Measurements from ENCODE around the gene SYNM. TPM values are rescaled to one million over a fixed set of nuclear protein-coding genes. Genes with fewer than 3 reads are reported as not detected.

Gene SYNM
- polyA plus RNA-seq, 1 donor from 2014 or later = 5.7 TPM

DNA sequence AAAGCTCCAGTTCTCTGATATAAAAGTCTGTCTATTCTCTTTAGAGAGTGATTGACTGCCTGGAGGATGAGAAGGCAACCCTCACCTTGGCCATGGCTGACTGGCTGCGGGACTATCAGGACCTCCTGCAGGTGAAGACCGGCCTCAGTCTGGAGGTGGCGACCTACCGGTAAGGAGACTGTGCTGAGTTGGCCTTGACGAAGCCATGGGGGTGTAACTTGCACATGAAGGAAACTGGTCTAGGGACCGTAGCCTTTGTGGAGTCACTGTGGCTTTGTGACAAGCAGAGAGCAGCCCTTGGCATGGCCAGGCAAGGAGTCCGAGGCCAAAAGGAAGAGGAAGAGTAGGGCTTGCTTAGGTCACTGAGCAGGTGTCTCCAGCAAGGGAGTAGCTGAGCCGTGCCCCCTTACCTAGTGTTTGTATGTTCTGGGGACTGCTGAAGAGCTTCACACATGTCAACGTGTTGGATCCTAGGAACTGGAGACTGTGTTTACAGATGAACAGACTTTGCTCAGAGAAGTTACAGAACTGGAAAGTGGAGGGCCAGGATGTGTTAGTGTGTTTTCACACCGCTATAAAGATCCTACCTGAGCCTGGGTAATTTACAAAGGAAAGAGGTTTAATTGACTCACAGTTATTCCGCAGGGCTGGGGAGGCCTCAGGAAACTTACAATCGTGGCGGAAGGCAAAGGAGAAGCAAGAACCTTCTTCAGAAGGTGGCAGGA is 8.8 kb downstream of the SYNM start:
- H3K27me3 ChIP-seq (ENCODE audit: insufficient read depth, low read depth, low read length) = no peaks in the 10 kb centered on the region
- no peak overlapping the region for H3K4me3 ChIP-seq (ENCODE audit: low read length)
- H3K4me2 ChIP-seq (ENCODE audit: low read length) = no peak overlapping the region
- no peak overlapping the region for H2AFZ ChIP-seq (ENCODE audit: low read depth, low read length)
- no peaks in the 10 kb centered on the region for H4K20me1 ChIP-seq (ENCODE audit: insufficient read depth)
- no peaks in the 10 kb centered on the region for H3K36me3 ChIP-seq (ENCODE audit: insufficient read depth, low read length)
- no peaks in the 10 kb centered on the region for H3K9me2 ChIP-seq (ENCODE audit: insufficient read depth, low read length)
- H3F3A ChIP-seq (ENCODE audit: insufficient read depth, low read length, poor library complexity, severe bottlenecking) = no peaks in the 10 kb centered on the region
- H3K9ac ChIP-seq (ENCODE audit: low read length) = no peak overlapping the region
- TF ChIP-seq, protein P1, sequence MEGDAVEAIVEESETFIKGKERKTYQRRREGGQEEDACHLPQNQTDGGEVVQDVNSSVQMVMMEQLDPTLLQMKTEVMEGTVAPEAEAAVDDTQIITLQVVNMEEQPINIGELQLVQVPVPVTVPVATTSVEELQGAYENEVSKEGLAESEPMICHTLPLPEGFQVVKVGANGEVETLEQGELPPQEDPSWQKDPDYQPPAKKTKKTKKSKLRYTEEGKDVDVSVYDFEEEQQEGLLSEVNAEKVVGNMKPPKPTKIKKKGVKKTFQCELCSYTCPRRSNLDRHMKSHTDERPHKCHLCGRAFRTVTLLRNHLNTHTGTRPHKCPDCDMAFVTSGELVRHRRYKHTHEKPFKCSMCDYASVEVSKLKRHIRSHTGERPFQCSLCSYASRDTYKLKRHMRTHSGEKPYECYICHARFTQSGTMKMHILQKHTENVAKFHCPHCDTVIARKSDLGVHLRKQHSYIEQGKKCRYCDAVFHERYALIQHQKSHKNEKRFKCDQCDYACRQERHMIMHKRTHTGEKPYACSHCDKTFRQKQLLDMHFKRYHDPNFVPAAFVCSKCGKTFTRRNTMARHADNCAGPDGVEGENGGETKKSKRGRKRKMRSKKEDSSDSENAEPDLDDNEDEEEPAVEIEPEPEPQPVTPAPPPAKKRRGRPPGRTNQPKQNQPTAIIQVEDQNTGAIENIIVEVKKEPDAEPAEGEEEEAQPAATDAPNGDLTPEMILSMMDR (IDR thresholded peaks at IDR 0.05; ENCODE audit: poor library complexity, severe bottlenecking) = no peak
- TF ChIP-seq EP300 (conservative IDR thresholded peaks at IDR 0.05; ENCODE audit: poor library complexity, severe bottlenecking) (no peak), TAF1 (IDR thresholded peaks at IDR 0.05; ENCODE audit: low read depth) (no peak), SMC3 (conservative IDR thresholded peaks at IDR 0.05; ENCODE audit: poor library complexity) (no peak), EZH2 (IDR thresholded peaks at IDR 0.05; ENCODE audit: borderline replicate concordance, insufficient read depth, low read length, poor library complexity, severe bottlenecking) (no peak), MXI1 (conservative IDR thresholded peaks at IDR 0.05; ENCODE audit: poor library complexity, severe bottlenecking) (no peak), RAD21 (conservative IDR thresholded peaks at IDR 0.05) (no peak), POLR2AphosphoS5 (IDR thresholded peaks at IDR 0.05) (no peak)
- TF ChIP-seq, protein P2, sequence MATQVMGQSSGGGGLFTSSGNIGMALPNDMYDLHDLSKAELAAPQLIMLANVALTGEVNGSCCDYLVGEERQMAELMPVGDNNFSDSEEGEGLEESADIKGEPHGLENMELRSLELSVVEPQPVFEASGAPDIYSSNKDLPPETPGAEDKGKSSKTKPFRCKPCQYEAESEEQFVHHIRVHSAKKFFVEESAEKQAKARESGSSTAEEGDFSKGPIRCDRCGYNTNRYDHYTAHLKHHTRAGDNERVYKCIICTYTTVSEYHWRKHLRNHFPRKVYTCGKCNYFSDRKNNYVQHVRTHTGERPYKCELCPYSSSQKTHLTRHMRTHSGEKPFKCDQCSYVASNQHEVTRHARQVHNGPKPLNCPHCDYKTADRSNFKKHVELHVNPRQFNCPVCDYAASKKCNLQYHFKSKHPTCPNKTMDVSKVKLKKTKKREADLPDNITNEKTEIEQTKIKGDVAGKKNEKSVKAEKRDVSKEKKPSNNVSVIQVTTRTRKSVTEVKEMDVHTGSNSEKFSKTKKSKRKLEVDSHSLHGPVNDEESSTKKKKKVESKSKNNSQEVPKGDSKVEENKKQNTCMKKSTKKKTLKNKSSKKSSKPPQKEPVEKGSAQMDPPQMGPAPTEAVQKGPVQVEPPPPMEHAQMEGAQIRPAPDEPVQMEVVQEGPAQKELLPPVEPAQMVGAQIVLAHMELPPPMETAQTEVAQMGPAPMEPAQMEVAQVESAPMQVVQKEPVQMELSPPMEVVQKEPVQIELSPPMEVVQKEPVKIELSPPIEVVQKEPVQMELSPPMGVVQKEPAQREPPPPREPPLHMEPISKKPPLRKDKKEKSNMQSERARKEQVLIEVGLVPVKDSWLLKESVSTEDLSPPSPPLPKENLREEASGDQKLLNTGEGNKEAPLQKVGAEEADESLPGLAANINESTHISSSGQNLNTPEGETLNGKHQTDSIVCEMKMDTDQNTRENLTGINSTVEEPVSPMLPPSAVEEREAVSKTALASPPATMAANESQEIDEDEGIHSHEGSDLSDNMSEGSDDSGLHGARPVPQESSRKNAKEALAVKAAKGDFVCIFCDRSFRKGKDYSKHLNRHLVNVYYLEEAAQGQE (IDR thresholded peaks at IDR 0.05; ENCODE audit: borderline replicate concordance) = no peak
- H3K79me2 ChIP-seq (replicated peaks; ENCODE audit: insufficient read depth, low read length) = no peaks in the 10 kb centered on the region
- H3K27ac ChIP-seq (ENCODE audit: low read length) = no peak overlapping the region
- H3K9me3 ChIP-seq (ENCODE audit: low read length) = no peaks in the 10 kb centered on the region

DNA sequence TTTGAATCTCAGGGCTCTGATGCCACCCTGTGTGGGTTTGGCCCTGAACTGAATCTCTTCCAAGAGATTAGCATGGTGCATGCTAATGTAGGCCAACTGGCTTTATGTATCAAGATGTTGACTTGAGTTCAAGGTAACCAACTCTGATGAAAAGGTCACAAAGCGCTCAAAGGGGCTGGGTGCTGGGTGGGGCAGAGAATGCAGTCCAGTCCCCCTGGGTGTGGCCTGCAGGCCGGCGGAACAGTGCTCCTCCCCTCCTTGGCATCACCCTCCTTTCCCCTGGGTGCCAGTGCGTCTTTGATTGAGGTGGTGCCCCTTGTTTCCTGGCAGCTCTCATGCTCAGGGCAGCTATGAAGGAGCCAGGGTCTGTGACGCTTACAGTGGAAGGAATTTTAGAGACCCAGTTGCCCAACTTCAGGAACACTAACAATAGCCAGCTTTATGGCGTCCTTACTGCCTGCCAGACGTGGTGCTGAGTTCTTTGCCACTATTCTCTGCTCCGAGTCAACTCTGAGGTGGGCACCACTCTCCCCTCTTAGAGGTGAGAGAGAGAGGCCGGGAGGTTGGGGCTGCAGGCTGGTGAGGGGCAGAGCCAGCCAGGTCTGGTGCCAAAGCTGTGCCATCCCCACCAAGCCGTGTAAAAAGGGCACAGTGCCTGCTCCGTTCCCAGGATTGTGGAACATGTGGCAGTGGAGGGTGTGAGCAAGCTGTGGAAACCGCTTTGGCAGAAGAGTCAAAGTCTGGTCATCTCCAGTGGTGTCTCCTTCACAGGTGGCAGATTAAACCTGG is 9.8 kb downstream of the SYNM start:
- H2AFZ ChIP-seq (ENCODE audit: low read depth, low read length) = no peak overlapping the region
- H3K27me3 ChIP-seq (ENCODE audit: insufficient read depth, low read depth, low read length) = no peaks in the 10 kb centered on the region
- H4K20me1 ChIP-seq (ENCODE audit: insufficient read depth) = no peaks in the 10 kb centered on the region
- H3F3A ChIP-seq (ENCODE audit: insufficient read depth, low read length, poor library complexity, severe bottlenecking) = no peaks in the 10 kb centered on the region
- no peaks in the 10 kb centered on the region for H3K36me3 ChIP-seq (ENCODE audit: insufficient read depth, low read length)
- H3K79me2 ChIP-seq (replicated peaks; ENCODE audit: insufficient read depth, low read length) = no peaks in the 10 kb centered on the region
- H3K9me3 ChIP-seq (ENCODE audit: low read length) = no peaks in the 10 kb centered on the region
- H3K4me2 ChIP-seq (ENCODE audit: low read length) = no peak overlapping the region
- H3K4me3 ChIP-seq (ENCODE audit: low read length) = no peak overlapping the region
- TF ChIP-seq RAD21 (conservative IDR thresholded peaks at IDR 0.05) = no peak
- TF ChIP-seq EZH2 (IDR thresholded peaks at IDR 0.05; ENCODE audit: borderline replicate concordance, insufficient read depth, low read length, poor library complexity, severe bottlenecking) = no peak
- TF ChIP-seq, protein P2 (IDR thresholded peaks at IDR 0.05; ENCODE audit: borderline replicate concordance) = no peak
- TF ChIP-seq TAF1 (IDR thresholded peaks at IDR 0.05; ENCODE audit: low read depth) = no peak
- TF ChIP-seq MXI1 (conservative IDR thresholded peaks at IDR 0.05; ENCODE audit: poor library complexity, severe bottlenecking) = no peak
- no peak for TF ChIP-seq POLR2AphosphoS5 (IDR thresholded peaks at IDR 0.05)
- no peak for TF ChIP-seq SMC3 (conservative IDR thresholded peaks at IDR 0.05; ENCODE audit: poor library complexity)
- TF ChIP-seq, protein P1 (IDR thresholded peaks at IDR 0.05; ENCODE audit: poor library complexity, severe bottlenecking) = no peak
- TF ChIP-seq EP300 (conservative IDR thresholded peaks at IDR 0.05; ENCODE audit: poor library complexity, severe bottlenecking) = no peak
- H3K9me2 ChIP-seq (ENCODE audit: insufficient read depth, low read length) = no peaks in the 10 kb centered on the region
- no peak overlapping the region for H3K27ac ChIP-seq (ENCODE audit: low read length)
- H3K9ac ChIP-seq (ENCODE audit: low read length) = no peak overlapping the region
